Astrocyte of the hippocampus (primary cell): ENCODE results near the gene MRPL1.
"Not testable (repeated sequence)": the region's sequence is repeated elsewhere in the genome, so short reads cannot be mapped to it uniquely, and the experiment has no call there.

ENCODE experiments used
- DNase-seq: peaks from one replicate; pipeline ENCODE4 v3.0.0; 2011; ENCODE audit warnings: low read depth, low spot score

Gene MRPL1

DNA sequence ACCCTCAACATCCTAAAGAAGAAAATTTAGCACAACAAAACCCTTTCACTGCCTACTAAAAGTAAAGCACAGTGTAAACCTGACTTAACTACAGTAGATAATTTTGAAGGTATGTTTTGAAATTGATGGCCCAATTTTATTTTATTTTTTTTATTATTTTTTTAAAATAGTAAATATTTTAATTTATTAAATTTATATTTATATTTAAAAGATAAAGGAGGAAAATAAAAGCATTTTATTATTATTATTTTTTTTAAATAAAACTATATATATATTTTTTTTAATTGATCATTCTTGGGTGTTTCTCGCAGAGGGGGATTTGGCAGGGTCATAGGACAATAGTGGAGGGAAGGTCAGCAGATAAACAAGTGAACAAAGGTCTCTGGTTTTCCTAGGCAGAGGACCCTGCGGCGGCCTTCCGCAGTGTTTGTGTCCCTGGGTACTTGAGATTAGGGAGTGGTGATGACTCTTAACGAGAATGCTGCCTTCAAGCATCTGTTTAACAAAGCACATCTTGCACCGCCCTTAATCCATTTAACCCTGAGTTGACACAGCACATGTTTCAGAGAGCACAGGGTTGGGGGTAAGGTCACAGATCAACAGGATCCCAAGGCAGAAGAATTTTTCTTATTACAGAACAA lies 120.4 kb downstream of the MRPL1 start:
- DNase-seq, result not testable (repeated sequence)

GRCh38 chr4:77983612-77984311 lies 121.1 kb downstream of the MRPL1 start:
- not testable (repeated sequence) for DNase-seq

- DNase-seq, result no peak
These were observed 127.3 kb downstream of the MRPL1 start for GRCh38 chr4:77989968-77990367.

DNA sequence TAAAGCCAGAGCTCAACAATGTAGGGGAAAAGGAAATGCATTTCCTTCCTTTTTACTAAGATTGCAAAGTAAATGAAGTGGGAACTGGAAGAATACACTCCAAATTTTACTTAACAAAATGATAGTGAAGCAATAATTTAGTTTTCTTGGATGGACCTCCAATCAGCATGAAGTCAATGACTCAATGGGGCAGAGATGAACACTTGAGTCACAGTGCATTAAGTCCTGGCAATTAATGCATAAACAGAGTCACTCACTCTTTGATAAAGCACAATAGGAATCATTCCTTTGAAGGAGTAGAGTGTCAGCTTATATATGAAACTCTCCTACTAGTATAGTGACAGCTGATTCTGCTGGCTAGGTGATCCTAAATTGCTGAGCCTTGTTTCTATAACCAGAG lies 127.8 kb downstream of the MRPL1 start:
- DNase-seq, result no peak

GRCh38 chr4:77990904-77991358 lies 128.3 kb downstream of the MRPL1 start:
- DNase-seq, result no peak

- DNase-seq, result no peak
These were observed 130.0 kb downstream of the MRPL1 start for GRCh38 chr4:77992581-77992980.

DNA sequence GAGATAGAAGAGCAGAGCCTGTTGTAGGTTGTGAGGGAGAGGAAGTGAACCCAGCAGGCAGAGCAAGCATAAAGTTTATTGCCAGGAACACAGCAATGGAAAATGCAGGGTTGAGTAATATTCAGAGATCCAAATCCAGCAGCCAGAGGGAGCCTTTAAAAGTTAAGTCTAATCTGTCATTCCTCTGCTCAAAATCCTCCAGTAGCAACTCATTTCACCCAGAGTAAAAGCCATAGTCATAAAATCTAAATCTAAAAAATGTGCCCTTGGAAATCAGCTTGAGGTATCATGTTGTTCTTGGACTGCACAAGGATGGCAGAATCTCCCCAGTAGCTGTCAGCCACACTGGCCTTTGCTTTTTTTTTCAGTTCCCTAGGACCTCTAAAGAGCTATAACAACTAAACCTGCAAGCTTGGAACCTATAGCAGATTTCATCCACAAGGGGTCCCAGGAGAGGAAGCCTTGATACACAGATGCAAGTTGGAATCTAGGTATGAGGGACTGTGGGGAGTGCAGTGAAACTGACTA lies 131.6 kb downstream of the MRPL1 start:
- peak; percentile 84 for DNase-seq

DNA sequence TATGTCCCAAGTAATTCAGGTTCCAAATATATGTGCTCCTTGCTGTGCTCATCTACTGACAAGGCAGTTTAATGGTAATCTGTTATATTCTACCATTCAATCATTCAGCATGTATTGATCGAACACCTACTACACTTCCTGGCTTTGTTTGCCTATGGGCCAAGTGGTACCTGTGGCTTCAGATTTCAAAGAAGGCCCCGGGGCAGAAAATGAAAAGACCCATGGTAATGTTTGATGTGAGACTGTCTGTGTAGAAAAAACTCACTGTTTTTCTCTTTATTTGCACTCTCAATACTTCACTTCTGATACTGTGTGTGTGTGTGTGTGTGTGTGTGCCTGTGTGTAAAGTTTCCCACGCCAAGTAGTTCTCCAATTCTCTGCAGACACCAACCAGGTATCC lies 133.4 kb downstream of the MRPL1 start:
- DNase-seq, result no peak

- DNase-seq, result no peak
These were observed 138.9 kb downstream of the MRPL1 start for GRCh38 chr4:78001531-78001930.

- peak; percentile 66 for DNase-seq
These were observed 139.6 kb downstream of the MRPL1 start for GRCh38 chr4:78002260-78002659.
